GM10248 (cell line): ENCODE data around the gene LYZL4.

Experiments
- CTCF ChIA-PET: fragments of 300-600 bp; sonication (Branson Sonifier 250); formaldehyde crosslinking; extraction: SDS; loops from one replicate; lab custom pipeline; 2021; ENCODE audit warnings: antibody characterized with exemption; lab: Yijun Ruan, JAX
- POLR2A ChIA-PET: fragments of 350-650 bp; sonication (Branson Sonifier 250); formaldehyde crosslinking; extraction: SDS; loops from one replicate; lab custom pipeline; 2020; ENCODE audit warnings: antibody characterized with exemption; lab: Yijun Ruan, JAX
- DNase-seq: peaks from one replicate; pipeline ENCODE4 v3.0.0; 2012; ENCODE audit errors: extremely low spot score
- CTCF ChIP-seq: IDR thresholded peaks from 2 replicates; pipeline ENCODE4 v1.5.1; 2012; ENCODE audit warnings: mild to moderate bottlenecking, low read depth; ENCODE audit errors: extremely low read depth, missing control alignments, control extremely low read depth

The LYZL4 gene

GRCh38 chr3:42430781-42431532, 20.5 kb upstream of the LYZL4 start:
- TF ChIP-seq CTCF: no peak
- ChIA-PET POLR2A (no interaction called here), CTCF (interaction anchor here (2.1 kb wide), 1 partner anchor 184 kb away, joined by 8 read pairs; no protein-coding TSS in a partner anchor)
- no peak for DNase-seq

GRCh38 chr3:42428830-42429229, 18.4 kb upstream of the LYZL4 start:
- CTCF ChIA-PET: interaction anchor here (0.8 to 1.6 kb wide), 2 partner anchors 15 to 16 kb away, joined by 3 to 5 read pairs; no protein-coding TSS in a partner anchor
- POLR2A ChIA-PET: no interaction called here
- no peak for TF ChIP-seq CTCF
- DNase-seq: no peak

- CTCF ChIA-PET: no interaction called here
- POLR2A ChIA-PET: no interaction called here
- TF ChIP-seq CTCF: no peak
- DNase-seq: no peak
These were observed 15.5 kb upstream of the LYZL4 start for GRCh38 chr3:42425736-42426407.

- POLR2A ChIA-PET: no interaction called here
- DNase-seq: no peak
- CTCF ChIA-PET: no interaction called here
These were observed 14.5 kb upstream of the LYZL4 start for GRCh38 chr3:42424911-42425310.

GRCh38 chr3:42421818-42422796, 11.7 kb upstream of the LYZL4 start:
- TF ChIP-seq CTCF: no peak
- POLR2A ChIA-PET: no interaction called here
- CTCF ChIA-PET: interaction anchor here (1.0 kb wide), 1 partner anchor 21 kb away, joined by 3 read pairs; no protein-coding TSS in a partner anchor
- no peak for DNase-seq

More at GRCh38 chr3:42424911-42425310, 14.5 kb upstream of the LYZL4 start:
- TF ChIP-seq CTCF: no peak

GRCh38 chr3:42419563-42419962, 9.2 kb upstream of the LYZL4 start:
- ChIA-PET POLR2A (no interaction called here), CTCF (interaction anchor here (1.0 kb wide), 1 partner anchor 172 kb away, joined by 3 read pairs; no protein-coding TSS in a partner anchor)
- no peak for TF ChIP-seq CTCF
- DNase-seq: no peak
